Activated CD8-positive, alpha-beta T cell treated with anti-CD3 and anti-CD28 coated beads for 36 hours (primary cell): ENCODE results near the gene GALNTL6. TPM values are rescaled to one million over a fixed set of nuclear protein-coding genes. Genes with fewer than 3 reads are reported as not detected.

Experiments used
- ATAC-seq: fragments of 200-7000 bp; cut with Tn5 transposase; one replicate; pipeline ENCODE4 v1.10.0; 2021; ENCODE audit warnings: mild to moderate bottlenecking, moderate library complexity
- CTCF ChIA-PET: fragments of 350-600 bp; sonication (Branson Sonifier 250); formaldehyde crosslinking; loops from one replicate; lab custom pipeline; 2021; ENCODE audit warnings: antibody characterized with exemption; lab: Charles Lee
- POLR2A ChIA-PET: fragments of 350-600 bp; sonication (Branson Sonifier 250); formaldehyde crosslinking; loops from one replicate; lab custom pipeline; 2021; ENCODE audit warnings: antibody characterized with exemption; lab: Charles Lee
- DNase-seq: peaks from one replicate; pipeline ENCODE4 v3.0.0-alpha.2; 2020
- H3K27ac Mint-ChIP-seq: one replicate; pipeline ENCODE4 v1.8.0; 2021; ENCODE audit warnings: mild to moderate bottlenecking, mixed read lengths
- H3K27me3 Mint-ChIP-seq: one replicate; pipeline ENCODE4 v1.8.0; 2021; ENCODE audit warnings: mixed read lengths
- H3K36me3 Mint-ChIP-seq: one replicate; pipeline ENCODE4 v1.8.0; 2021; ENCODE audit warnings: low read depth, mixed read lengths
- H3K4me1 Mint-ChIP-seq: one replicate; pipeline ENCODE4 v1.8.0; 2021; ENCODE audit warnings: low read depth, mixed read lengths
- H3K4me3 Mint-ChIP-seq: one replicate; pipeline ENCODE4 v1.8.0; 2021; ENCODE audit warnings: mild to moderate bottlenecking, moderate library complexity, mixed read lengths
- H3K9me3 Mint-ChIP-seq: one replicate; pipeline ENCODE4 v1.8.0; 2021; ENCODE audit warnings: mixed read lengths
- CTCF ChIP-seq: fragments of 200-600 bp; IDR thresholded peaks from one replicate; pipeline ENCODE4 v1.8.0; 2022; ENCODE audit warnings: antibody characterized with exemption, mild to moderate bottlenecking
- intact Hi-C: fragments of 100-400 bp; cut with micrococcal nuclease; formaldehyde crosslinking; loops from one replicate; pipeline ENCODE4 v1.10.0; 2022
- total RNA-seq, 2 experiments: library from RNA; stranded (reverse); gene quantifications; one replicate each; pipeline ENCODE4 v1.2.3, GENCODE V29; 2021

GALNTL6 gene
- total RNA-seq: not detected

- ChIA-PET CTCF (no interaction called here), POLR2A (no interaction called here)
- H3K27ac Mint-ChIP-seq: no peak within 1 kb of the TSS
- peaks cover 15% of the 10 kb centered on the region for H3K27me3 Mint-ChIP-seq
- H3K4me3 Mint-ChIP-seq: no peak within 1 kb of the TSS
- H3K9me3 Mint-ChIP-seq: no peaks in the 10 kb centered on the region
- no peak for TF ChIP-seq CTCF
- intact Hi-C loops: no loop called here
- H3K4me1 Mint-ChIP-seq: no peaks in the 10 kb centered on the region
- no peak for DNase-seq
- ATAC-seq: no peak
- H3K36me3 Mint-ChIP-seq: peaks cover 4% of the 10 kb centered on the region
Measured at GRCh38 chr4:171812665-171813525, at the start of gene GALNTL6. Gene GALNTL6 (plus strand): TSS chr4:171813404.

DNA sequence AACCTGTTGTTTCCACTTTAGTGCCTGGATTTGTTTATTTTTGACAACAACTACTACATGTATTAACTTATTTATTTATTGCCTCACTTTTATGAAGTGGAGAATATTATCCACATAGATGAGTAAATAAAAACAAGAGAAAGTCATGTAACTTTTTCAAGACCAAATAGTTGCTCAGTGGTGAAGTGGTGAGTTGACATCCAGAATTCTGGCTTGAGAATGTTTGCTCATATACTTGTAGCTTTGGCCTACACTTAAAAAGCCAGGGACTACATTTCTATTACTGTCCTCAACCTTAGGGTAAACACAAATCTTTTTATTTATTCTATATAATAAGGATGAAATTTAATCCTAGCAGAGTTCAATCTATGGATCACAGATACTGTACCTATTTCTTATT lies 47.7 kb upstream of the GALNTL6 start:
- Mint-ChIP-seq H3K4me3 (no peak overlapping the region), H3K27ac (no peak overlapping the region), H3K4me1 (no peaks in the 10 kb centered on the region), H3K9me3 (peaks cover 24% of the 10 kb centered on the region), H3K36me3 (no peaks in the 10 kb centered on the region), H3K27me3 (no peaks in the 10 kb centered on the region)
- DNase-seq (no peak), ATAC-seq (no peak)
- ChIA-PET POLR2A (no interaction called here), CTCF (no interaction called here)
- no peak for TF ChIP-seq CTCF
- intact Hi-C loops: no loop called here

- ATAC-seq: no peak
- Mint-ChIP-seq H3K9me3 (peaks cover 12% of the 10 kb centered on the region), H3K4me3 (no peak overlapping the region), H3K36me3 (no peaks in the 10 kb centered on the region), H3K27ac (no peak overlapping the region), H3K4me1 (no peaks in the 10 kb centered on the region), H3K27me3 (no peaks in the 10 kb centered on the region)
- ChIA-PET CTCF (no interaction called here), POLR2A (no interaction called here)
- no peak for DNase-seq
- intact Hi-C loops: no loop called here
- no peak for TF ChIP-seq CTCF
Measured at GRCh38 chr4:171774642-171775190, 38.5 kb upstream of the GALNTL6 start.

GRCh38 chr4:171779301-171779700 lies 33.9 kb upstream of the GALNTL6 start:
- no peak for TF ChIP-seq CTCF
- H3K4me3 Mint-ChIP-seq: no peak overlapping the region
- H3K9me3 Mint-ChIP-seq: peaks cover 15% of the 10 kb centered on the region

GRCh38 chr4:171785388-171785787 lies 27.8 kb upstream of the GALNTL6 start:
- intact Hi-C loops: no loop called here
- ChIA-PET CTCF (no interaction called here), POLR2A (no interaction called here)
- ATAC-seq: no peak
- H3K4me1 Mint-ChIP-seq: no peaks in the 10 kb centered on the region
- TF ChIP-seq CTCF: no peak
- H3K27me3 Mint-ChIP-seq: no peaks in the 10 kb centered on the region
- H3K4me3 Mint-ChIP-seq: no peak overlapping the region
- H3K27ac Mint-ChIP-seq: no peak overlapping the region
- H3K9me3 Mint-ChIP-seq: peaks cover 10% of the 10 kb centered on the region
- no peak for DNase-seq
- H3K36me3 Mint-ChIP-seq: no peaks in the 10 kb centered on the region

More at GRCh38 chr4:171779301-171779700, 33.9 kb upstream of the GALNTL6 start:
- Mint-ChIP-seq H3K27ac (no peak overlapping the region), H3K4me1 (no peaks in the 10 kb centered on the region), H3K27me3 (no peaks in the 10 kb centered on the region), H3K36me3 (no peaks in the 10 kb centered on the region)
- POLR2A ChIA-PET: no interaction called here
- intact Hi-C loops: no loop called here
- CTCF ChIA-PET: no interaction called here
- no peak for ATAC-seq
- no peak for DNase-seq
